ENCODE measurements around the gene DMD. TPM values are rescaled to one million over a fixed set of nuclear protein-coding genes. Genes with fewer than 3 reads are reported as not detected.

The DMD gene
- total RNA-seq, 1 donor: 2.4 TPM

DNA sequence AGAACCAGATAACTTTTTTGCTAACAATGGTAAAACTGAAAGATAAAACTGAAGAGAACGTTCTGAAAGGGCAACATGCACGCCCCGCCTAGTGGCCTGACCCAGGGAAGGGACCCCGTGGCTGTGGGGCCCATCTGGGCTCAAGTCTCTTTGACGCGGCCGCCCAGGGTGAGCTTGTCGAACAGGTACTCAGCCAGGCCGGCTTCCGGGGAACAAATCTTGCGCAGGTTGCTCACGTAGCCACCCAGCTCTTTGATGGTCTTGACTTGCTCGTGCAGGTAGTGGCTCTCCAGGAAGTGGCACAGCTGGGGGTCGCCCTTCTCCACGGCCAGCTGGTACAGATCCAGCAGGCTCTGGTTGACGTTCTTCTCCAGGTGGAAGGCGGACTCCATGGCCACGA, 2140.1 kb downstream of the DMD start:
- Histone ChIP-seq H3K4me3 (ENCODE audit: low read length) (no peak overlapping the region), H3K27me3 (ENCODE audit: insufficient read depth, low read length) (no peaks in the 10 kb centered on the region)

DNA sequence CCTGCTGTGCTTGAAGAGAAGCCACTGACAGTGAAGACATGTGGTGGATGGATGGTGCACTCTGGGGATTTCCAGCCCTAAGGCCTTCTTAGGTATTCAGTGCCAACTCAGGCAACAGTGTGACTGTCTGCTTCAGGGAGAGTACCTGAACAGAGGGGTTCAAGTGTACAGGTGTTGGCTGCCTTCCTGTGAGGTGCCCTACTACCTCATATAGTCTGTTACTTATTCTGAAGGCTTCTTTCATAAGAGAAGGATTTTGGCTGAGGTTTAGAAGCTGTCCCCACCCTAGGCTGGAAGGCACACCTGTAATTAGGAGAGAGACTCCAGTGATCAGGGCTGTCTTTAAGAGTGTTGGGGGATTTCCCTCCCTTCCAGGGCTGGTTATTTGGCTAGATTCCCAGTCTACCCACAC, 2141.3 kb downstream of the DMD start:
- no peaks in the 10 kb centered on the region for H3K9me3 ChIP-seq (ENCODE audit: low read depth, low read length)
- H3K4me3 ChIP-seq (ENCODE audit: low read length): no peak overlapping the region
- no peaks in the 10 kb centered on the region for H3K27me3 ChIP-seq (ENCODE audit: insufficient read depth, low read length)
- no peaks in the 10 kb centered on the region for H3K4me1 ChIP-seq (ENCODE audit: insufficient read depth, low read length)

More for the DNA sequence above, 2140.1 kb downstream of the DMD start:
- no peaks in the 10 kb centered on the region for H3K4me1 ChIP-seq (ENCODE audit: insufficient read depth, low read length)
- no peaks in the 10 kb centered on the region for H3K9me3 ChIP-seq (ENCODE audit: low read depth, low read length)

Data from mononuclear cell (primary cell).